Measurements from ENCODE around the gene CTAG1B.
"Not testable (repeated sequence)": the region's sequence is repeated elsewhere in the genome, so short reads cannot be mapped to it uniquely, and the experiment has no call there.

Gene CTAG1B

DNA sequence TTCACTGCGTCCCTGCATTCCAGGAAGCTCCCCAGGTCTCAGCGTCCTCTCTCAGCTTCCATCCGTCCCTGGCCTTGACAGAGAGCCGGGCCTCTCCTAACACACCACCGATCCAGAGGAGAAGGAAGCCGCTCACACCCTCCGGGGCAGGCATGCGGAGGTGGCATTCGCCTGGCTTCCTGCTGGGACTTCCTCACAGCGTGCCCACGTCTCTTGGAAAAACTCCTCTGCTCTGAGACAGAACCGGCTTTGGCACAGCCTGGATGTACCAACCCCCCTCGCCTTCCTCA, 31.1 kb upstream of the CTAG1B start:
- no peak overlapping the region for H3K4me3 ChIP-seq (ENCODE audit: low read depth, low read length)
- TF ChIP-seq, protein P1, sequence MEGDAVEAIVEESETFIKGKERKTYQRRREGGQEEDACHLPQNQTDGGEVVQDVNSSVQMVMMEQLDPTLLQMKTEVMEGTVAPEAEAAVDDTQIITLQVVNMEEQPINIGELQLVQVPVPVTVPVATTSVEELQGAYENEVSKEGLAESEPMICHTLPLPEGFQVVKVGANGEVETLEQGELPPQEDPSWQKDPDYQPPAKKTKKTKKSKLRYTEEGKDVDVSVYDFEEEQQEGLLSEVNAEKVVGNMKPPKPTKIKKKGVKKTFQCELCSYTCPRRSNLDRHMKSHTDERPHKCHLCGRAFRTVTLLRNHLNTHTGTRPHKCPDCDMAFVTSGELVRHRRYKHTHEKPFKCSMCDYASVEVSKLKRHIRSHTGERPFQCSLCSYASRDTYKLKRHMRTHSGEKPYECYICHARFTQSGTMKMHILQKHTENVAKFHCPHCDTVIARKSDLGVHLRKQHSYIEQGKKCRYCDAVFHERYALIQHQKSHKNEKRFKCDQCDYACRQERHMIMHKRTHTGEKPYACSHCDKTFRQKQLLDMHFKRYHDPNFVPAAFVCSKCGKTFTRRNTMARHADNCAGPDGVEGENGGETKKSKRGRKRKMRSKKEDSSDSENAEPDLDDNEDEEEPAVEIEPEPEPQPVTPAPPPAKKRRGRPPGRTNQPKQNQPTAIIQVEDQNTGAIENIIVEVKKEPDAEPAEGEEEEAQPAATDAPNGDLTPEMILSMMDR (IDR thresholded peaks at IDR 0.05; ENCODE audit: insufficient read depth, low read depth, low read length, missing control alignments), result no peak
- DNase-seq (ENCODE audit: low read depth), result no peak

DNA sequence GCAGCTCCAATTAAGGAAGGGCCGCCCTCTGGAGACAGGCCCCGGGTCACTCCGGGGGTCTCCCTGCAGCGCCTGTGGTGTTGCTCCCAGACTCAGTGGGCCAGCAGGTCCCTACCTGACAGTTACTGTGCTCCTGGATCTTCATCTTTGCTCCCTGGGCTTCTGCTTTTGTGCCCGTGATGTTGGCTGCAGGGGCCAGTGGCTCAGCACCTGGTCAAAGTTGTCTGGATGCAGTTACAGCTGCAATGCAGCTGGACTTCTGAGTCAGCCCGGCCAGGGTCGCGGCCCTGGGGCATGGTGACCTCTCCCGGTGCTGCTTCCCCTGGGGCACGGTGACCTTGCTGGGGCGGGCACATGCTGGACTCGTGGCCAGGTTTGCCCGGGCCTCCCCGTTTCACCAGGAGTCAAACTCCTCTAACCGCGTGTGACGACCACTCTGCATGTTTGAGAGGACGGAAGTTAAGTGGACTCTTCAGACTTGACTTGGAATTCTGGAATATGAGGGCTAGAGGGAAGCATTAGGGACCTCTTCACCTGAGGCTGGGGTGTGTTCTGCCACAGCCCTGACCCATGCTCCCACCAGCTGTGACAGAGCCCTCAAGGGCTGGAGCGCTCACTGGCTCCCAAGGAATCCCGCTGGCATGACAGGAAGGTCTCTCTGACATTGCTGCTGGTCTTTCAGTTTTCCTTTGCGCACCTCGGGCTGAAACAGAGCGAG, 30.6 kb upstream of the CTAG1B start:
- H3K4me3 ChIP-seq (ENCODE audit: low read depth, low read length), result no peak overlapping the region
- TF ChIP-seq, protein P1 (IDR thresholded peaks at IDR 0.05; ENCODE audit: insufficient read depth, low read depth, low read length, missing control alignments), result no peak
- no peak for DNase-seq (ENCODE audit: low read depth)

DNA sequence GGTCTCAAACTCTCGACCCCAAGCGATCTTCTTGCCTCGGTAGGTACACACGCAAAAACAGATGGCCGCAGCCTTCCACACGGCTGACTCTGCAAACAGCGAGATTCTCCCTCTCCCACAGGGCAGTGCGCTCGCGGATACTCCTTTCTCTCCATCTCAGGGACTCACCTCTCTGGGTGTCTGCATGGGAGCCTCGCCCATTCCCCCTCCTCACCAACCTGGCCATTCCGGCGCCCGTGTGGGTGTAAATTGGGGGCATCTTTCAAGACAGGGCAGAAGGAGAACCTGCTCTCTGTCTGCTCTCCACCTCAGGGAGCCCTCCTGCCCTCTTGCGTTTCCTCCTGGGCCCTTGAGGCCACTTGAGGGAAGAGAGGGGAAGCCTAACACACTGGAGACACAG, 29.8 kb upstream of the CTAG1B start:
- TF ChIP-seq, protein P1 (IDR thresholded peaks at IDR 0.05; ENCODE audit: insufficient read depth, low read depth, low read length, missing control alignments), result no peak
- no peak for DNase-seq (ENCODE audit: low read depth)
- H3K4me3 ChIP-seq (ENCODE audit: low read depth, low read length), result no peak overlapping the region

DNA sequence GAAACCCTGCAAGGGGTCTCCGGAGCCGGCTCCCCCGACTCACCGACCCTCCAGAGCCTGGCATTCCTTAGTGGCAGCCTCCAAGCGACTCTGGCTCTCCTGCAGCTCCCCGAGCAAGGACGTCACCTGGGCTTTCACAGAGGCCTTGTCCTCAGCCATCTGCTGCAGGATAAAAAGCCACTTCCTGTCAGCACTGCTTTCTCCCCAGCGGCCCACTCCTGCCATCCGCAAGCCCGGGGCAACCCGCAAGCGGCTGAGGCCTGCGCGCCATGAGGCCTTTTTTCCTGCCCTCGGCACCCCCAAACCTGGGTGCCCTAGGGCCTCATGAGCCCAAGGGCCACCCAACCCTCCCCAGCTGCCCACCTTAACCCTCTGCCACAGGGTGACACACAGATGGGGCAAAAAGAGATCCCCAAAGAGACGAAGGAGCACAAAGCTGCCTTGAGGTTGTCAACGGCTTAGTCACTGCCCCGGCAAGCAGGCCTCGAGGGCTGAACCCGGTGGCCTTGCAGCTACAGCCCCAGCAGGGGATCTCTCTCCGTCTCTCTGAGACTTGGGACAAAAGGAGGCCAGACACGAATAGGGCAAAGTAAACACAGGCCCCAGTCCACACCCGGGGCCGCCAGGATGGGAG, 26.8 kb upstream of the CTAG1B start:
- not testable (repeated sequence) for DNase-seq (ENCODE audit: low read depth); H3K4me3 ChIP-seq (ENCODE audit: low read depth, low read length)

DNA sequence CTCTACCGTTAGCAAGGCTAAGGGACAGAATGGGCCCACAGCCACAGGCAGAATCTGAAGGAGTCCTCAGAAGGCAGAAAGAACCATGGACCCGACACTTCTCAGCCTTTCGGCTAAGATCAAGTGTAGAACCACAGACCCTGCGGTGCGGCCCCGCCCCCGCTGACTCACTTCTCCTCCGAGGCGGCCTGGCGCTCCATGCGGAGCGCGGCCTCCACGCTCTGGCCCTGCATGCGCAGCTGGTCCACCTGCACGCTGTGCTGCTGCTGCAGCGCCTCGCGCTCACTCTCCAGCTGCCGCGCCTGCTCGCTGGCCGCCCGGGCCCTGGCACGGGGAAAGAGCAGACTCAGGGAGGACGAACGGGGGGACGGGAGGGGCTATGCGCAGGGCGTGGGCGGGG, 24.6 kb upstream of the CTAG1B start:
- DNase-seq (ENCODE audit: low read depth); H3K4me3 ChIP-seq (ENCODE audit: low read depth, low read length): not testable (repeated sequence)

DNA sequence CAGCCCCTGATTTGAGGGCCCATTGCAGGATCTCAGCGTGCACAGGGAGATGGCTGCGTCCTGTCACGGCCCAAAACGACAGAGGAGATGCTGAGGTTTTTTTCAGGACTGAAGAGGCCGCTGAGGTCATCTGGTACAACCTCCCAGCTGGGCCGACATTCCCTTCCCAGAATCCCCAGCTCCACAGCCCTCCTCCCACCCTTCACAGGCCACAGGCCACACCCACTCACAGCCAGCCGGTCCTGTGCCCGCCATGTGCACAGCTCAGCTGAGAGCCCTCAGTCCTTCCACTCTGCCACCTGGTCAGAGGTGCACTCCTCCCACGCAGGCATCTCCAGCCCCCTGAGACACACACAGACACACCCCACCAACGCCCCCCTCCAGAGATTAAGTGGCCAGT, 22.7 kb upstream of the CTAG1B start:
- H3K4me3 ChIP-seq (ENCODE audit: low read depth, low read length), result not testable (repeated sequence)

DNA sequence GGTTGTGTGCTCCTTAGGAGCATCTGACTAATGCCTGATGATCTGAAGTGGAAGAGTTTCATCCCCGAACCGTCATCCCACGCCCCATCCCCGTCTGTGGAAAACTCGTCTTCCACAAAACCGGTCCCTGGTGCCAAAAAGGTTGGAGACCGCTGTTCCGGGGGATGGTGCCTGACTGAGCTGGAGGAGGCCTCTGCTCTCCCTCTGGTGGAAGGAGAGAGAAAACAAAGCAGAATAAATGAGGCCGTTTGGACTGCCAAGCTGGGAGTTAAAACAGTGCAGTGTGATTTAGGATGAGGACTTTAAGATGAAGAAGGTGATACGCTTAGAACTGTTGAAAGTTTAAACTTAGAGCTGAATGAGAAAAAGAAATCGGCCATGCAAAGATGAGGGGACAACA, 14.6 kb upstream of the CTAG1B start:
- not testable (repeated sequence) for DNase-seq (ENCODE audit: low read depth); H3K4me3 ChIP-seq (ENCODE audit: low read depth, low read length)

More for the DNA sequence above, 22.7 kb upstream of the CTAG1B start:
- DNase-seq (ENCODE audit: low read depth), result not testable (repeated sequence)

DNA sequence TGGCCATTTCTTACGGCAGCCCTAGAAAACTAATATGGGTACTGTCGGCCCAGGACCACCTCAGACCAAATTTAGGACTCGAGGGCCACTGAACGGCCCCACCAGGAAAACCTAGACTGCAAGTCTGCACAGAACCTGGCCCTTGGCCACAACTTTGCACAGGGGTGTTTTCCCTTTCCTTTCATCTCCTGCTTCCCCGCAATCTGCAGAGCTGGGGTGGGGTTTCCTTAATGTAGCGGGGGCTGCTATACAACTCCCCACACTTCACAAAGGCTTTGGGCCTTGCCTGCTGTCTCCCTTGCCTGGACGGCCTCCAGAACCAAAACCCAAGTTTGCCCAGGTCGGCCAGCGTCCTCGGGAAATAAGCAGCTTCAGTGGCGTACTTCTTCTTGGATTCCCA, 11.9 kb upstream of the CTAG1B start:
- H3K4me3 ChIP-seq (ENCODE audit: low read depth, low read length); DNase-seq (ENCODE audit: low read depth): not testable (repeated sequence)

DNA sequence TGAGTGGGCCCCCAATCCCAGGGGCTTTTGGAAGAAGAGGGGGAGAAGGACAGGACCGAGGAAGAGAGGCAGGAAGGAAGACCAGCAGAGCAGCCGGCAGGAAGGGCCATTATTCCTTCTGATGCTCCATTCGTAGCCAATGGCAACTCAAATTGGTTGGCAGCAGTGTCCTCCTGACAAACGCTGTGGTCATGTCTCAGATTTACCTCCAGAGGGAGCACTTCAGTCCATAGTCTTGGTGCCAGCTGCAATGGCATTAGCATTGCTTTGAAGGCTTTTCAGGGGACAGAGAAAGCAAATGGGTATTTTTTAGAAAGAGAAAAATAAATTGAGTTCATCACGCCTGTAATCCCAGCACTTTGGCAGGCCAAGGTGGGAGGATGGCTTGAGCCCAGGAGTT, 9.9 kb upstream of the CTAG1B start:
- not testable (repeated sequence) for DNase-seq (ENCODE audit: low read depth); H3K4me3 ChIP-seq (ENCODE audit: low read depth, low read length)

DNA sequence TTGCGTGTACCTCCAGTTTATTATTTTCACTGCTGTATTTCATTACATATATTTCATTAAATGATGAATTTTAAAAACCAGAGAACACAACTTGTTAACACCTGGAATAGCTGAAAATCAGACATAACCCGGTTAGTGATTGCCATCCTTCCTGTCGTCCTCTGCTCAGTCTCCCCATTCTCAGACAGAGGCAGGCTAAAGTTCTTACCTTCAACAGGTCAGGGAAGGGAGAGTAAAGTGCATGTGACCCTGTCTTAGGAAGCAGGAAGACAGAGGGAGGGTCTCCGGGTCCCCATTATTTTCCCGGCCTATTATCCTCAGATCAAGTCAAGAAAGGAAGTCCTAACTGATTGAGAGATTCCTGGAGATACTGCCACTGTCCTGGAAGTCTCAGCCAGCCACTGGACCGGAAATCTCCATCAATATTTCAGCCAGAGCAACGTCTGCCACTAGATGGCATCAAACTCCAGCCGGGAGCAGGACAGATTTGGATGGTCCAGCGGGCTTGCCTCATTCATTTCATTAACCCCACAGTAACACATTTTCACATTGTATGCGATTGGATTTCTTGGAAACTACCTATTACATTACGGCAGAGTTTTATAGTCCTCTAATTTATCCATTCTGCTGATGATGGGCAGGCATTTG, 1.8 kb upstream of the CTAG1B start:
- not testable (repeated sequence) for H3K4me3 ChIP-seq (ENCODE audit: low read depth, low read length); DNase-seq (ENCODE audit: low read depth)

DNA sequence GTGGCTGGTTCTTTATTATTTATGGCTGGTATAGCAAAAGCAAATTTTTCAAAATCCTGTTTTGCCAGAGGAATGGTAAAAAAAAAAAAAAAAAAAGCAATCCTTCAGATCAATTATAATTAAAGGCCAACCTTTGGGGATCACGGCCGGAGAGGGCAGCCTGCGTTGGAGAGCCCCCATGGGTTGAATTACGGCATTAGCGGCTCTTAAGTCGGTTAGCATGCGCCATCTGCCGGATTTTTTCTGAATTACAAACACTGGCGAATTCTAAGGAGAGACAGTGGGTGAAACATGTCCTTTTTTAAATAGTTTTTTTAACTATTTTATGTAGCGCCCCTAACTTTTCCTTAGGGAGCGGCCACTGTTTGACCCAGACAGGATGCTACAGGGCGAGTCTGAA, 5.5 kb downstream of the CTAG1B start:
- DNase-seq (ENCODE audit: low read depth); H3K4me3 ChIP-seq (ENCODE audit: low read depth, low read length): not testable (repeated sequence)

DNA sequence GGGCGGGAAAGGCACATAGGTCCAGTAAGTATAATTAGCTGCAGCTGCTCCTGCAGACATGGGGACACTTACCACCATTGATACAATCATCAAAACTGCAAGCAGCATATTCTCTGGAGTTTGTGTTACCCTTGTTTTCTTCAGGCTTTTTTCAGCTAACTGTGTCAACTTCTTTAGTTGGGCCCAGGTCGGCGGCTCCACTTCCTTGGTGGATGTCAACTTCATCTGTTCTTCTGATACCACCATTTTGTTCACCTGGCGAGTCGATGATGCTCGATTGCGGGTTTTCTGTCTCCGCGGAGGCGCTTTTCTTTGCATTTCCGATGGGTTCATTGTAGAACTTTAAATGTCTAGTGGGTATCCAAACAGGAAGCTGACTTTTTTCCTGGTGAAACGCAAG, 7.9 kb downstream of the CTAG1B start:
- not testable (repeated sequence) for DNase-seq (ENCODE audit: low read depth); H3K4me3 ChIP-seq (ENCODE audit: low read depth, low read length)

DNA sequence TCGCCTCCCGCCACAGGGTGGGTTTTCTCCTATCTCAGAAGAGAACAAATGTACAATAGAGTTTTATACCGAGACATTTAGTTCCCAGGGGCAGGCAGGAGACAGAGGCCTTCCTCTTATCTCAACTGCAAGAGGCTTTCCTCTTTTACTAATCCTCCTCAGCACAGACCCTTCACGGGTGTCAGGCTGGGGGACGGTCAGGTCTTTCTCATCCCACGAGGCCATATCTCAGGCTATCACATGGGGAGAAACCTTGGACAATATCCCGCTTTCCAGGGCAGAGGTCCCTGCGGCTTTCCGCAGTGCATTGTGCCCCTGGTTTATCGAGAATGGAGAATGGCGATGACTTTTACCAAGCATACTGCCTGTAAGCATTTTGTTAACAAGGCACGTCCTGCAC, 10.3 kb downstream of the CTAG1B start:
- H3K4me3 ChIP-seq (ENCODE audit: low read depth, low read length); DNase-seq (ENCODE audit: low read depth): not testable (repeated sequence)

DNA sequence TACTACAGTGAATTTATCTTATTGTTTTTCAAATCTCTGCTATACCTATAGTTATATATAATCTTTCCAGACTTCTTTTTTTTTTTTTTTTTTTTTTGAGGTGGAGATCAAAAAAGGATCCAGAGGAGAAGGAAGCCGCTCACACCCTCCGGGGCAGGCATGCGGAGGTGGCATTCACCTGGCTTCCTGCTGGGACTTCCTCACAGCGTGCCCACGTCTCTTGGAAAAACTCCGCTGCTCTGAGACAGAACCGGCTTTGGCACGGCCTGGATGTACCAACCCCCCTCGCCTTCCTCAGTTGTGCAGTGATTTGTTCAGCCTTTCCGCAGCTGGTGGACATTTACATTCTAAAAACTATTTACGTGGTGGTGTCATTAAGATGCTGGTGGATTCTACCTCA, 11.1 kb downstream of the CTAG1B start:
- not testable (repeated sequence) for DNase-seq (ENCODE audit: low read depth); H3K4me3 ChIP-seq (ENCODE audit: low read depth, low read length)

Measured in GM12865 (cell line).